Fibroblast of lung (primary cell): ENCODE results near the gene CNNM1. TPM values are rescaled to one million over a fixed set of nuclear protein-coding genes. Genes with fewer than 3 reads are reported as not detected.

Experiments used
- DNase-seq, 2 donors: peaks; one replicate each; pipeline versions ENCODE4 v3.0.0 to v3.0.0-alpha.2; 2010; ENCODE audit warnings: low read depth in 2 of 2
- H2AFZ ChIP-seq: 2 replicates; pipeline ENCODE4 v1.5.1; 2012; ENCODE audit warnings: low read length, control low read depth, inconsistent platforms
- H3K27ac ChIP-seq: 2 replicates; pipeline ENCODE4 v1.5.1; 2011; ENCODE audit warnings: low read length, control low read depth; ENCODE audit not compliant: insufficient read depth
- H3K27me3 ChIP-seq: 2 replicates; pipeline ENCODE4 v1.5.1; 2011; ENCODE audit warnings: mild to moderate bottlenecking, low read length; ENCODE audit not compliant: control insufficient read depth, insufficient read depth
- H3K36me3 ChIP-seq: 2 replicates; pipeline ENCODE4 v1.5.1; 2011; ENCODE audit warnings: low read length; ENCODE audit not compliant: control insufficient read depth, insufficient read depth
- H3K4me1 ChIP-seq: 2 replicates; pipeline ENCODE4 v1.5.1; 2011; ENCODE audit warnings: low read length; ENCODE audit not compliant: control insufficient read depth, insufficient read depth; ENCODE audit errors: extremely low read depth
- H3K4me2 ChIP-seq: 2 replicates; pipeline ENCODE4 v1.5.1; 2011; ENCODE audit warnings: low read length, control low read depth; ENCODE audit not compliant: insufficient read depth; ENCODE audit errors: extremely low read depth
- H3K4me3 ChIP-seq, 4 experiments: fragments of 200-600 bp in 1 of 4; sonication (generic) in 1 of 4; replicated peaks in 1 of 4; 2 replicates each; pipeline ENCODE4 v1.5.1; 2011 to 2016; ENCODE audit warnings: low read length in 4 of 4, low read depth in 3 of 4, mild to moderate bottlenecking in 3 of 4, control low read depth in 2 of 4, inconsistent platforms in 1 of 4, mixed read lengths in 1 of 4; ENCODE audit not compliant: insufficient read depth in 1 of 4; ENCODE audit errors: control extremely low read depth in 1 of 4
- H3K79me2 ChIP-seq: 2 replicates; pipeline ENCODE4 v1.5.1; 2012; ENCODE audit warnings: mild to moderate bottlenecking, low read length, inconsistent platforms; ENCODE audit not compliant: control insufficient read depth, insufficient read depth
- H3K9ac ChIP-seq: 2 replicates; pipeline ENCODE4 v1.5.1; 2011; ENCODE audit warnings: mild to moderate bottlenecking, low read length, control low read depth; ENCODE audit not compliant: insufficient read depth
- H3K9me3 ChIP-seq: 2 replicates; pipeline ENCODE4 v1.5.1; 2012; ENCODE audit warnings: low read depth, low read length; ENCODE audit not compliant: control insufficient read depth, insufficient read depth
- H4K20me1 ChIP-seq: 2 replicates; pipeline ENCODE4 v1.5.1; 2011; ENCODE audit warnings: low read length; ENCODE audit not compliant: control insufficient read depth, insufficient read depth; ENCODE audit errors: extremely low read depth
- EZH2 ChIP-seq: IDR thresholded peaks from 2 replicates; pipeline ENCODE4 v1.5.1; 2012; ENCODE audit warnings: low read length, control low read depth, mild to moderate bottlenecking; ENCODE audit errors: missing control alignments
- polyA plus RNA-seq, 2 donors: library from polyadenylated mRNA; depleted of rRNA in 1 of 2; stranded (reverse) in 1 of 2; unstranded in 1 of 2; fragments of >200 nt; gene quantifications; 2 replicates each; pipeline ENCODE4 v1.2.1, GENCODE V29; 2011 to 2012; ENCODE audit warnings: missing spikeins in 1 of 2
- total RNA-seq: library from RNA; depleted of rRNA; stranded (reverse); fragments of >200 nt; gene quantifications from 2 replicates; pipeline ENCODE4 v1.2.1, GENCODE V29; 2014
- TF ChIP-seq, protein P1 (sequence below), 2 donors: IDR thresholded peaks in 1 of 2; conservative IDR thresholded peaks in 1 of 2; 1 replicate in 1 of 2; 2 replicates in 1 of 2; pipeline ENCODE4 v1.5.1; 2011 to 2012; ENCODE audit warnings: low read length in 2 of 2, control low read depth in 1 of 2, inconsistent platforms in 1 of 2, low read depth in 1 of 2, mild to moderate bottlenecking in 1 of 2

CNNM1 gene
- total and polyA plus RNA-seq, 2 donors (not counting 1 experiment from before 2014, with no cell fraction given): 0.20 to 0.66 TPM

- H3K79me2 ChIP-seq: no peaks in the 10 kb centered on the region
- no peaks in the 10 kb centered on the region for H3K27me3 ChIP-seq
- DNase-seq: no peak
- H2AFZ ChIP-seq: no peak overlapping the region
- no peak overlapping the region for H3K9ac ChIP-seq
- H4K20me1 ChIP-seq: no peaks in the 10 kb centered on the region
- no peak overlapping the region for H3K4me2 ChIP-seq
- H3K27ac ChIP-seq: no peak overlapping the region
- no peaks in the 10 kb centered on the region for H3K9me3 ChIP-seq
- no peak overlapping the region for H3K4me3 ChIP-seq
- no peak for TF ChIP-seq EZH2
- TF ChIP-seq, protein P1, sequence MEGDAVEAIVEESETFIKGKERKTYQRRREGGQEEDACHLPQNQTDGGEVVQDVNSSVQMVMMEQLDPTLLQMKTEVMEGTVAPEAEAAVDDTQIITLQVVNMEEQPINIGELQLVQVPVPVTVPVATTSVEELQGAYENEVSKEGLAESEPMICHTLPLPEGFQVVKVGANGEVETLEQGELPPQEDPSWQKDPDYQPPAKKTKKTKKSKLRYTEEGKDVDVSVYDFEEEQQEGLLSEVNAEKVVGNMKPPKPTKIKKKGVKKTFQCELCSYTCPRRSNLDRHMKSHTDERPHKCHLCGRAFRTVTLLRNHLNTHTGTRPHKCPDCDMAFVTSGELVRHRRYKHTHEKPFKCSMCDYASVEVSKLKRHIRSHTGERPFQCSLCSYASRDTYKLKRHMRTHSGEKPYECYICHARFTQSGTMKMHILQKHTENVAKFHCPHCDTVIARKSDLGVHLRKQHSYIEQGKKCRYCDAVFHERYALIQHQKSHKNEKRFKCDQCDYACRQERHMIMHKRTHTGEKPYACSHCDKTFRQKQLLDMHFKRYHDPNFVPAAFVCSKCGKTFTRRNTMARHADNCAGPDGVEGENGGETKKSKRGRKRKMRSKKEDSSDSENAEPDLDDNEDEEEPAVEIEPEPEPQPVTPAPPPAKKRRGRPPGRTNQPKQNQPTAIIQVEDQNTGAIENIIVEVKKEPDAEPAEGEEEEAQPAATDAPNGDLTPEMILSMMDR (conservative IDR thresholded peaks at IDR 0.05 in 1 of 2, IDR thresholded peaks at IDR 0.05 in 1 of 2; ENCODE audit: low read depth in 1 of 2, low read length in 2 of 2): no peak
- no peaks in the 10 kb centered on the region for H3K36me3 ChIP-seq
- H3K4me1 ChIP-seq: no peaks in the 10 kb centered on the region
Observed at GRCh38 chr10:99365736-99366135, 36.6 kb downstream of the CNNM1 start.

GRCh38 chr10:99366666-99367065, 37.5 kb downstream of the CNNM1 start:
- Histone ChIP-seq H3K79me2 (no peaks in the 10 kb centered on the region), H3K9ac (no peak overlapping the region), H3K36me3 (no peaks in the 10 kb centered on the region), H4K20me1 (no peaks in the 10 kb centered on the region), H2AFZ (no peak overlapping the region), H3K27ac (no peak overlapping the region), H3K9me3 (no peaks in the 10 kb centered on the region), H3K4me1 (no peaks in the 10 kb centered on the region), H3K4me3 (no peak overlapping the region), H3K4me2 (no peak overlapping the region), H3K27me3 (no peaks in the 10 kb centered on the region)
- no peak for DNase-seq
- TF ChIP-seq EZH2: no peak
- TF ChIP-seq, protein P1 (conservative IDR thresholded peaks at IDR 0.05 in 1 of 2, IDR thresholded peaks at IDR 0.05 in 1 of 2; ENCODE audit: low read depth in 1 of 2, low read length in 2 of 2): no peak

GRCh38 chr10:99368646-99369045, 39.5 kb downstream of the CNNM1 start:
- H3K36me3 ChIP-seq: no peaks in the 10 kb centered on the region
- H3K4me2 ChIP-seq: no peak overlapping the region
- H3K27ac ChIP-seq: no peak overlapping the region
- no peaks in the 10 kb centered on the region for H3K9me3 ChIP-seq
- H3K4me1 ChIP-seq: no peaks in the 10 kb centered on the region
- H4K20me1 ChIP-seq: no peaks in the 10 kb centered on the region
- peak in 1 of 2 donors; percentile 62 for DNase-seq
- H3K9ac ChIP-seq: no peak overlapping the region
- H3K79me2 ChIP-seq: no peaks in the 10 kb centered on the region
- no peaks in the 10 kb centered on the region for H3K27me3 ChIP-seq
- no peak overlapping the region for H2AFZ ChIP-seq
- no peak for TF ChIP-seq EZH2
- TF ChIP-seq, protein P1 (conservative IDR thresholded peaks at IDR 0.05 in 1 of 2, IDR thresholded peaks at IDR 0.05 in 1 of 2; ENCODE audit: low read depth in 1 of 2, low read length in 2 of 2): no peak
- no peak overlapping the region for H3K4me3 ChIP-seq
